ENCODE measurements around the gene TRAF3IP3. TPM values are rescaled to one million over a fixed set of nuclear protein-coding genes. Genes with fewer than 3 reads are reported as not detected.

TRAF3IP3 gene
- total RNA-seq, 1 experiment from 2014 or later = 0.34 TPM

GRCh38 chr1:209822706-209823105 is 66.9 kb downstream of the TRAF3IP3 start (continued):
- TF ChIP-seq CTCF (IDR thresholded peaks at IDR 0.05 in 2 of 3, conservative IDR thresholded peaks at IDR 0.05 in 1 of 3; ENCODE audit: borderline replicate concordance in 1 of 3, insufficient read depth in 1 of 3, low read depth in 2 of 3, low read length in 2 of 3) = no peak
- TF ChIP-seq YY1 (IDR thresholded peaks at IDR 0.05; ENCODE audit: extremely low read depth, insufficient replicate concordance, low read depth, low read length) = no peak
- TF ChIP-seq ZFX (IDR thresholded peaks at IDR 0.05) = no peak
- TF ChIP-seq EZH2 (IDR thresholded peaks at IDR 0.05) = no peak
- no peak for TF ChIP-seq EGR1 (IDR thresholded peaks at IDR 0.05; ENCODE audit: low read depth)
- TF ChIP-seq FOSL1 (IDR thresholded peaks at IDR 0.05; ENCODE audit: low read depth) = no peak
- TF ChIP-seq CEBPB (IDR thresholded peaks at IDR 0.05; ENCODE audit: low read depth) = no peak
- TF ChIP-seq CBX3 (IDR thresholded peaks at IDR 0.05; ENCODE audit: low read depth) = no peak
- TF ChIP-seq RAD21 (IDR thresholded peaks at IDR 0.05; ENCODE audit: low read depth) = no peak
- no peak for TF ChIP-seq ATF3 (IDR thresholded peaks at IDR 0.05)
- no peak for TF ChIP-seq MAX (IDR thresholded peaks at IDR 0.05)
- TF ChIP-seq SRF (IDR thresholded peaks at IDR 0.05; ENCODE audit: low read depth) = no peak
